ENCODE measurements around the gene NPHP4. TPM values are rescaled to one million over a fixed set of nuclear protein-coding genes. Genes with fewer than 3 reads are reported as not detected.

Gene NPHP4
- total RNA-seq, 4 donors from 2014 or later = 9.2 to 35.5 (median 18.3) TPM

DNA sequence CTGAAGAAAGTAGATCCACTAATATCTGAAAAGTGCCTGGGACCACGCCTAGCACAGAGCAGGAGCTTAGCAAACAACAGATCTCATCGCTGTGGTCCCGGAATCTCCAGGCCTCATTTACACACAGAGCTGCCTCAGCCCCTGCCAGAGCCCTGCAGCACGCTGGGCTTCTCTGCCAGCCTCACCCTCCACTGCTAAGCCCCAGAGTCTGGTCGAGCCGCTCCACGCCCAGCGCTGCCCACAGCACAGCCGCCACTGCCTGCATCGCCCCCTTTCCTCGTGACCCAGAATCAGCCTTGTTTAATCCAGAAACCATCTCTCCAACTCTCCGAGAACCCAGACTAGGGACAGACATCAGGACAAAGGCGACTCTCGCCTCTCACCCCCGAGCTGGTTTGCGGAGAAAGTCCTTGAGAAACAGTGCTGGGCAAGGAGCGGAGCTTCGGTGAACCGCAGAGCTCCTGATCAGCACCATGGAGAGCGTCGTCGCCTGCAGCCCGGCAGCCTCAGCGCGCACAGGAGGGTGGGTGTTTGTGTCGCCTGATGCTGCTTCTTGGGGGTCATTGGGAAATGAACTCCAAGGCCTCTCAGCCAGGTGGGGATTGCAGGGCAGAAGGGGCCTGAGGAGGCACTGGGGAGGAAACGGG, 145.1 kb downstream of the NPHP4 start:
- Histone ChIP-seq H3K27me3 (no peaks in the 10 kb centered on the region), H3K27ac (no peak overlapping the region), H3K36me3 (no peaks in the 10 kb centered on the region), H3K4me3 (no peak overlapping the region), H3K4me1 (no peaks in the 10 kb centered on the region), H3K9me3 (no peaks in the 10 kb centered on the region)
- DNase-seq = no peak
- TF ChIP-seq POLR2A (IDR thresholded peaks at IDR 0.05) = no peak
- TF ChIP-seq CTCF (IDR thresholded peaks at IDR 0.05) = no peak

- no peaks in the 10 kb centered on the region for H3K36me3 ChIP-seq
- H3K27me3 ChIP-seq = no peaks in the 10 kb centered on the region
- H3K9me3 ChIP-seq = no peaks in the 10 kb centered on the region
- no peak for DNase-seq
- no peak overlapping the region for H3K4me3 ChIP-seq
- TF ChIP-seq CTCF (IDR thresholded peaks at IDR 0.05) (no peak), POLR2A (IDR thresholded peaks at IDR 0.05) (no peak)
- no peak overlapping the region for H3K27ac ChIP-seq
- no peaks in the 10 kb centered on the region for H3K4me1 ChIP-seq
Measured at GRCh38 chr1:5845376-5845775, 146.8 kb downstream of the NPHP4 start.

- Histone ChIP-seq H3K4me1 (no peaks in the 10 kb centered on the region), H3K4me3 (no peak overlapping the region), H3K27ac (no peak overlapping the region), H3K9me3 (no peaks in the 10 kb centered on the region), H3K36me3 (no peaks in the 10 kb centered on the region), H3K27me3 (no peaks in the 10 kb centered on the region)
- no peak for DNase-seq
- TF ChIP-seq CTCF (IDR thresholded peaks at IDR 0.05) (no peak), POLR2A (IDR thresholded peaks at IDR 0.05) (no peak)
Measured at GRCh38 chr1:5844442-5844841, 147.8 kb downstream of the NPHP4 start.

DNA sequence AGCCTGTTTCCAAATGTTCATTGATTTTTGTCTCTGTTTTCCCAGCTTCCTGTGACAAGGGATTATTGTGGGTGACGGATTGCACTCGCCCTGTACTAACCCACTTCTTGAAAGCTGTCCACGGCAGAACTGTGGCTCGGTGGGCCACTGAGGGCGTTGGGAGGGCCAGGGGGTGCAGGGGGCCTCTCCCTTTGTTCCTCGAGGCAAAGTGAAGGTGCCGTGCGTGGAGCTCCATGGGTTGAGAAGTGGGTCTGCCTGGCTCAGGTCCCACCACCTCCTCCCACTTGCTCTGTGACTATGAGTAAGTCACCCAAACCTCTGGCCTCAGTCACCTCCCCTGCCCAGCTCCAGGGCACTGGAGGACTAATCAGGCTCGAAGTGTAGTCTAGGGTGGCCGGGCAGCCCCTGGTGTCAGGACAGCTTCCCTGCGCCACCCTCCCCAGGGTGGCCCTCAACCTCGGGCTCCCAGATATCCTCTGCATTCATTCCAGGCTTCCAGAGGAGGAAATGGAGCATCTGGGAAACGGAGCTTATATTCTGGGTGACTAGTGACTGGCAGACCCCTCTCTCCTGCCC, 148.6 kb downstream of the NPHP4 start:
- no peaks in the 10 kb centered on the region for H3K27me3 ChIP-seq
- no peak for DNase-seq
- no peaks in the 10 kb centered on the region for H3K36me3 ChIP-seq
- no peak overlapping the region for H3K4me3 ChIP-seq
- no peak overlapping the region for H3K27ac ChIP-seq
- TF ChIP-seq POLR2A (IDR thresholded peaks at IDR 0.05) = no peak
- TF ChIP-seq CTCF (IDR thresholded peaks at IDR 0.05) = no peak
- H3K4me1 ChIP-seq = no peaks in the 10 kb centered on the region
- no peaks in the 10 kb centered on the region for H3K9me3 ChIP-seq

GRCh38 chr1:5842679-5843078, 149.5 kb downstream of the NPHP4 start:
- no peak for DNase-seq
- Histone ChIP-seq H3K27me3 (no peaks in the 10 kb centered on the region), H3K27ac (no peak overlapping the region)

More at GRCh38 chr1:5842679-5843078, 149.5 kb downstream of the NPHP4 start:
- TF ChIP-seq POLR2A (IDR thresholded peaks at IDR 0.05) = no peak
- no peak for TF ChIP-seq CTCF (IDR thresholded peaks at IDR 0.05)
- Histone ChIP-seq H3K36me3 (no peaks in the 10 kb centered on the region), H3K4me3 (no peak overlapping the region), H3K4me1 (no peaks in the 10 kb centered on the region), H3K9me3 (no peaks in the 10 kb centered on the region)
